B cell (primary cell): Measurements from ENCODE around the gene TREML2.

Experiments
- CTCF ChIP-seq: fragments of 200-600 bp; IDR thresholded peaks from one replicate; pipeline ENCODE4 v1.8.0; 2022; ENCODE audit warnings: antibody characterized with exemption, mild to moderate bottlenecking
- EZH2 ChIP-seq: IDR thresholded peaks from 2 replicates; pipeline ENCODE4 v1.6.1; 2012; ENCODE audit warnings: borderline replicate concordance, low read depth, mild to moderate bottlenecking, moderate library complexity, low read length; ENCODE audit not compliant: insufficient read depth, poor library complexity, severe bottlenecking

DNA sequence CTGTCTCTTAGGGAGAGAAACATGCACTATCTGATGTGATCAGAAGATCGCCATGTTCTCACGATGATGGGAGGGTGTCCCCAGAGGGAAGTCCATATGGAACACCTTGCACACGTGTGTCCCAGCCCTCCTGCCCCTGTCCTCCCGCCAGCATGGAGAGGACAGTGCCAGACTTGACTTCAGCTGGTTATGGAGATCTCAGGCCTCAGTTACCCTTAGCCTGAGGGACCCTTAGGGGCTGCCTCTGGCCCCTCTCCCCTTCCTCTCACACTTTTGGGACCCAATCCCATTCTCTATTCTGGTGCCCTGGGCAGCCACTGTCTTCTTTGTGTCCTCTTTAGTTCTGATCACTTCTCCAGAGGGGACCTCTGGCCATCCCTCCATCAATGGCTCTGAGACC lies 28.8 kb upstream of the TREML2 start:
- no peak for TF ChIP-seq CTCF
- TF ChIP-seq EZH2: no peak
